HG03196 (cell line): Measurements from ENCODE around the gene DRAM2.
"Not testable (repeated sequence)": the region's sequence is repeated elsewhere in the genome, so short reads cannot be mapped to it uniquely, and the experiment has no call there.

Experiments used
- ATAC-seq: cut with Tn5 transposase; IDR thresholded peaks from one replicate; pipeline ENCODE4 v1.9.1; 2021; ENCODE audit not compliant: unreplicated experiment

Gene DRAM2

DNA sequence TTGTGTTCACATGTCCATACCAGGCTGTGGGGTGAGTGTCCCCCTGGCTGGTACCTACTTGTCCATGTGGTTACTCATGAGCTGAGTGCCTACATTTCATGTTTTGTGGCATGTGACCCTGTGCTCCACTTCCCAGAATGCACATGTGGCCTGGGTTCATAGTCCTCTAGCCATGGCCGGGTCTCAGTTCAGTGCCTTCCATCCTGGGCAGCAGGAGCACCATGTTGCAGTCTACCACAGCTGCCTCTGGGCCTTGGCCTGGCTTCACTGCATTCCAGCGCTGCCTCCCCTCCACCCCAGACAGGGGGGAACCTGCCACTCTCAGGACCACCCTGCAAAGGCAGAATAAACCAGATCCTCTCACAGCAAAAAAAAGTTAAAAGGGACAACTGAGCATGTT lies 5.6 kb upstream of the DRAM2 start:
- no peak for ATAC-seq

- no peak for ATAC-seq
Measured at GRCh38 chr1:111142356-111142975, 2.6 kb upstream of the DRAM2 start.

GRCh38 chr1:111141245-111142220 lies 1.6 kb upstream of the DRAM2 start:
- no peak for ATAC-seq

DNA sequence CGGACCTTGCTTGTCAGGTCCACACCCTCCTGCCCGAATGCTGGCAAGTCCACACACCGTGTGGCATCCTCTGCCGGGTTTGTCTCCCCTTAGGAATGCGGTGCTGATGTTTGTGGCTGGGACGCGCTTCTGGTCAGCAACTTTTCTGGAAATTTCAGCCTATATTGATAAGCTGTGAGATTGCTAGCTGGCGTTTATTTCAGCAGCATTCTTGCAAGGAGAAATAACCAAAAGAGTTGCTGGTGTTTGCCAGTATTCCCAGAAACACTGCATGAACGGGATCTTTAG lies 731 bp upstream of the DRAM2 start:
- ATAC-seq: no peak

GRCh38 chr1:111139324-111139955 lies 453 bp downstream of the DRAM2 start:
- ATAC-seq: peak; percentile 5

DNA sequence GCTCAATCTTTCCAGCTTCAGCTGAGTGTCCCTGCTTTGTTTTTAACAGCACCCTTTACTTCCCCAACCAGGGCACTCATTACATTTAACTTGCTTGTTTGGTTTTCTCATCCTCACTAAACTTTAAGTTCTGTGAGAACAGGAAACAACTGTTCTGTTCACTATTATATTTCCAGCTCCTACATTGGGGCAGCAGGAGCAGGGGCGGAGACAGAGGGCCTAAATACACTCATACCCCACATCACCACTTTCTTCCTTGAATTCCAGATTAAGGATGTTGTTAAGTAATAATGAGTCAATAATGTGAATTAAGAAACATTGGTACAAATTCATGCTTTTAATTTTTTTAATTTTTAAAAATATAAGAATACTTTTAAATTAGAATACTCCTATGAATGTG lies 6.0 kb downstream of the DRAM2 start:
- ATAC-seq: no peak

DNA sequence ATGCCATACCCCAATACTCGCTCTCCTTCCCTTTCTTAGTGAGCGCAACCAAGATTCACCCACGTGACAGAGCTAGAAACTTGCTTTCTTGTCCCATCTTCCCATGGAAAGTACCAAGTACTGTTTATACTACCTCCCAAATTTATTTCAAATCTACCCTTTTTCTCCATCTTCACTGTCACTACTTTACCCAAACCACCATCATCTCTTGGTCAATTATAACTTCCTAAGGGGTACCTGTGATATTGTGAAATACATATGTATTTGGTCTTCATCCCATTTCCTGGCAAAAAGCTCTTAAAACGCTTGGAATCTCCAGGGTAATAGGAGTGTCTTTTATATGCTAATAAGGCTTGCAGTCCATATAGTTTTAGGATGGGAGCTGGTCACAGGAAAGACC lies 8.2 kb downstream of the DRAM2 start:
- ATAC-seq: no peak

DNA sequence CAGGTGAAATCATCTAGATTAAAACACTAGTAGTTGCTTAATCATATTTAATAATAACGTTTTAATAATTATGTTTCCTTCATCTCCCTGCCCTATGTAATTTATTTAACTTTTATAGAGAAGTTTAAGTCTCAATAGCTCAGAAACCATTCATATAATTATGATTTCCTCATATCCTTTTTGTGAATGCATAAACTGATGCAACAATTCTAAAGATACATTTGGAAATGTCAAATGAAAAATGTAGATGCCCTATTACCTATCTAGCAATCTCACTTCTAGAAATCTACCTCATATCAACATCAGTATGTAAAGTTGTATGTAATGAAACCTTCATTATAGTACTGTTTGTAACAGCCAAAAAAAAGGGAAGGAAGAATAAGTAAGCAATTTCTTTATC lies 10.5 kb downstream of the DRAM2 start:
- ATAC-seq: no peak

GRCh38 chr1:111127923-111128643 lies 11.8 kb downstream of the DRAM2 start:
- ATAC-seq: peak; percentile 83

DNA sequence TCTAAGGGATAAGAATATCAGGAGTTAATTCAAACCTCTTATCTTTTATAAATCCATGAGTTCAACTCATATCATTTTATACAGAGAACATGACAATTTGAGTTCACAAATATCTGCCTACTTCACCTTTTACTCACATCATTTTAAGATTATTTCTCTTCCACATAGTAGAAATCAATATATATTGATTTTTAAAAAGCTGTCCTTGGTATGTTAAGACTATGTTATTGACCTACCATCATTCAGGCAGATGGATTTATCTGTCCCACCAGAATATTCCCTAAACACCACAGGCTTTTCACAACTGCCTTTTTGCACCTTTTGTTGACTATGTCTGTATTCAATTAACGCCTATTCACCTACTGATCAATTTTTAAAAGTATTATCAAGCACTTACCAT lies 13.5 kb downstream of the DRAM2 start:
- ATAC-seq: no peak

DNA sequence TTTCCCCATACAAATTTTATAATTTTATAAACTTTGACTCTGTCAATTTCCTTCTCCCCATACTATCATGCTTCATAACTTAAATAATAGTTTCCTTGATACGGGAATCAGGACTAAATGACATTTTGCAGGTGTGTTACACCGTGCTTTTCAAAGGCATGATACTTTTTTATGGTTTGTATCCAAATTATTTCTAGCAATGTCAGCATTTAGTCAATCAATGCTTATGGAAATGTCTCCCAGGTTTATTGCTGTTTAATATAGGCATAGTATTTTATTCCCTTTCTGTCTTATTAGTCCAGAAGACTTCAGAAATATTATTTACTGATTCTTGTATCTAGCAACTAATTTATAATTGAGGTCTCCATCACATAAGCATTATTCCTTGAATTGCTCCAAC lies 23.4 kb downstream of the DRAM2 start:
- ATAC-seq: no peak

- no peak for ATAC-seq
Measured at GRCh38 chr1:111110197-111110899, 29.5 kb downstream of the DRAM2 start.

DNA sequence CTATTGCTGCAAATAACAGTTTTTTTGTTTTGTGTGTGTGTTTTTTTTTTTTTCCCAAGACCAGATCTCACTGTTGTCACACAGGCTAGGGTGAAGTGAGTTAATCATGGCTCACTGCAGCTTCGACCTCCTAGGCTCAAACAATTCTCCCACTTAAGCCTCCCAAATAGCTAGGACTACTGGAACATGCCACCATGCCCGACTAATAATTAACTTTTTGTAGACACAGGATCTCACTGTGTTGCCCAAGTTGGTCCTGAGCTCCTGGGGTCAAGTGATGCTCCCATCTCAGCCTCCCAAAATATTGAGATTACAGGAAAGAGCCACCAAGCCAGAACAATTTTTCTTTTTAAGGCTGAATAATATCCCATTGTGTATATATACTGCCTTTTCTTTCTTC lies 34.9 kb downstream of the DRAM2 start:
- ATAC-seq: no peak

GRCh38 chr1:111101854-111102642 lies 37.8 kb downstream of the DRAM2 start:
- ATAC-seq: no peak

GRCh38 chr1:111099289-111099688 lies 40.6 kb downstream of the DRAM2 start:
- no peak for ATAC-seq

- no peak for ATAC-seq
Measured at GRCh38 chr1:111097356-111098099, 42.4 kb downstream of the DRAM2 start.

GRCh38 chr1:111095421-111095820 lies 44.5 kb downstream of the DRAM2 start:
- ATAC-seq: not testable (repeated sequence)

DNA sequence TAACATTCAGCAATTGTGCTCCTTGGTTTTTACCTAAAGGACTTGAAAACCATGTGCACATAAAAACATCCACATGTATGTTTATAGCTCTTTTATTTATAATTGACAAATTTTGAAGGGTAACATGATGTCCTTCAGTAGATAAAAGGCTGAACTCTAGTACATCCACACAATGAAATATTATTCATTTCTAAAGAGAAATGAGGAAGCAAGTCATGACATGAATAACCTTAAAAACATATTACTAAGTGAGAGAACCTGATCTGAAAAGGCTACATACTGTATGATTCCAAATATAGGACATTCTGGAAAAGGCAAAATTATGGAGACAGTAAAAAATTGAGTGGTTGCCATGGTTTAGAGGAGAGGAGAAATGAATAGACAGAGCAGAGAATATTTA lies 50.3 kb downstream of the DRAM2 start:
- no peak for ATAC-seq

- no peak for ATAC-seq
Measured at GRCh38 chr1:111085676-111086075, 54.2 kb downstream of the DRAM2 start.
